DND-41 (cell line): ENCODE results near the gene RPL10.

Experiments used
- CTCF ChIP-seq: IDR thresholded peaks from 2 replicates; pipeline ENCODE4 v1.5.1; 2012; ENCODE audit warnings: borderline replicate concordance, low read length, moderate library complexity, mild to moderate bottlenecking; ENCODE audit not compliant: poor library complexity, severe bottlenecking; ENCODE audit errors: extremely low read depth
- EZH2 ChIP-seq: IDR thresholded peaks from 3 replicates; pipeline ENCODE4 v1.6.1; 2012; ENCODE audit warnings: borderline replicate concordance, low read depth, mild to moderate bottlenecking, moderate library complexity, low read length, inconsistent platforms; ENCODE audit not compliant: severe bottlenecking

DNA sequence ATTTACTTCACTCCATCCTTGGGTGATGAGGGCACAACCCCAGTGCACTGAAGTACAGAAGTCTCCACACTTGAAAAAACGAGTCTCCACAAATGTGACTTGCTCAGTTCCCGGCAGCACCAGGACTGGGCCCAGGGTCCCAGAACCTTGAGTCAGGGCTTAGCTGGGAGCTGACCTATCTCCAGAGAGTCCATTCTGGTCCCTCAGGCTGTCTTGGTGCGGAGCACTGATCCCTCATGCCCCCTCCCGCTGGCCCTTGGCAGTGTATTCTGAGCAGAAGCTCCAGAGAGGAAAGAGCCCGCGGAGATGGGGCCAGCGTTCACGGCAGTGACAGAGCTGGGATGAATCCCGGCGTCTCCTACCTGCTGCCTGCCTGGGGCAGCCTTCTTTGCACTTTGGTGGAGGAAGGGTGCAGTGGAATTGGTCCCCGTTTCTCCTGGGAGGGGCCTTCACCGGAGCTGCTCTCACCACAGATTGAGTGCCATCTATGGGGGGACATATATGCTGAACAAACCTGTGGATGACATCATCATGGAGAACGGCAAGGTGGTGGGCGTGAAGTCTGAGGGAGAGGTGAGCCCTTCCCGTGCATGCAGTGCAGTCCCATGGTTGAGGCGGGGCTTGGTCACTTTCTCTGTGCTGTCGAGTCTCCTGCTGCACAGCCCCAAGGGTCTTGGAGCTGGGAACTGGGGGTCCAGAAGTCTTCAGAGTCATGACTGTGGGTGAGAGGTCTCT is 42.6 kb downstream of the RPL10 start:
- TF ChIP-seq CTCF (no peak), EZH2 (no peak)
